ENCODE measurements around the gene KNDC1.

KNDC1 gene

DNA sequence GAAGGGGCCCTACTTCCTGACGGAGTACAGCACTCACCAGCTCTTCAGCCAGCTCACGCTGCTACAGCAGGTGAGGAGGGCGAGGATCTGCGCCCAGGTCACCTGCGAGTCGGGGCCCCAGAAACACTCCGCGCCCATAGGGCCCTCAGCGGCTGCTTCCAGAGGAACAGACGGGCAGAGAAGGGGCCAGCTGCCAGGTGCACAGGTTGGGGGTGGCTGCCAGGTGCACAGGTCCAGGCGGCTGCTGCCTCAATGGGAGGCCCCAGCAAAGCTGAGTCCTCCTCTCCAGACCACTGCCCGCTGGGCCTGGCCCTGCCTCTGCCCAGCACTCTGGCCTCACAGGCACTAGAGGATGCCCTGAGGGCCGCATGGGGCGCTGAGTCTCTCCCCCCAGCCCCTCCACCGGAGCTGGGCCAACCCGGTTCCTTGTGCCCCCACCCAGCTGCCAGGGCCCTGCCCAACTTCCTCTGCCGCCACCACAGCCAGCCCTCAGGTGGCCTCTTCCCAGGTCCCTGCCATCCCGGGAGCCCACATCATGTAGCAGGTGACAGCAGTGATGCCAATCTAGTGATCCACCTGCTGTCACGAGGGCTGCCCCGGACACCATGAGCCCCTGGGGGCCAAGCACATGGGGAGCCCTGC, 53.0 kb downstream of the KNDC1 start:
- H3K27ac ChIP-seq (ENCODE audit: low read depth, low read length, poor library complexity, severe bottlenecking): no peak overlapping the region
- no peaks in the 10 kb centered on the region for H3K9me3 ChIP-seq (ENCODE audit: low read length)
- H3K79me2 ChIP-seq (ENCODE audit: insufficient read depth, low read length): no peaks in the 10 kb centered on the region
- no peaks in the 10 kb centered on the region for H3K4me1 ChIP-seq (ENCODE audit: insufficient read depth, low read length, severe bottlenecking)
- no peak overlapping the region for H3K4me2 ChIP-seq (ENCODE audit: low read length)
- no peaks in the 10 kb centered on the region for H3K36me3 ChIP-seq (ENCODE audit: insufficient read depth, low read length)
- no peaks in the 10 kb centered on the region for H3F3A ChIP-seq (ENCODE audit: insufficient read depth, low read length)
- no peak overlapping the region for H2AFZ ChIP-seq (ENCODE audit: low read length)
- no peak for TF ChIP-seq EZH2 (IDR thresholded peaks at IDR 0.05; ENCODE audit: borderline replicate concordance, low read length)
- TF ChIP-seq, protein P1, sequence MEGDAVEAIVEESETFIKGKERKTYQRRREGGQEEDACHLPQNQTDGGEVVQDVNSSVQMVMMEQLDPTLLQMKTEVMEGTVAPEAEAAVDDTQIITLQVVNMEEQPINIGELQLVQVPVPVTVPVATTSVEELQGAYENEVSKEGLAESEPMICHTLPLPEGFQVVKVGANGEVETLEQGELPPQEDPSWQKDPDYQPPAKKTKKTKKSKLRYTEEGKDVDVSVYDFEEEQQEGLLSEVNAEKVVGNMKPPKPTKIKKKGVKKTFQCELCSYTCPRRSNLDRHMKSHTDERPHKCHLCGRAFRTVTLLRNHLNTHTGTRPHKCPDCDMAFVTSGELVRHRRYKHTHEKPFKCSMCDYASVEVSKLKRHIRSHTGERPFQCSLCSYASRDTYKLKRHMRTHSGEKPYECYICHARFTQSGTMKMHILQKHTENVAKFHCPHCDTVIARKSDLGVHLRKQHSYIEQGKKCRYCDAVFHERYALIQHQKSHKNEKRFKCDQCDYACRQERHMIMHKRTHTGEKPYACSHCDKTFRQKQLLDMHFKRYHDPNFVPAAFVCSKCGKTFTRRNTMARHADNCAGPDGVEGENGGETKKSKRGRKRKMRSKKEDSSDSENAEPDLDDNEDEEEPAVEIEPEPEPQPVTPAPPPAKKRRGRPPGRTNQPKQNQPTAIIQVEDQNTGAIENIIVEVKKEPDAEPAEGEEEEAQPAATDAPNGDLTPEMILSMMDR (IDR thresholded peaks at IDR 0.05; ENCODE audit: low read length): no peak
- H3K27me3 ChIP-seq (ENCODE audit: insufficient read depth, low read length): no peaks in the 10 kb centered on the region
- no peak overlapping the region for H3K9ac ChIP-seq (ENCODE audit: low read length)
- H4K20me1 ChIP-seq (ENCODE audit: insufficient read depth, low read length): no peaks in the 10 kb centered on the region
- no peak overlapping the region for H3K4me3 ChIP-seq (ENCODE audit: low read depth, low read length, poor library complexity, severe bottlenecking)
- H3K9me2 ChIP-seq (ENCODE audit: low read depth, low read length): no peaks in the 10 kb centered on the region

DNA sequence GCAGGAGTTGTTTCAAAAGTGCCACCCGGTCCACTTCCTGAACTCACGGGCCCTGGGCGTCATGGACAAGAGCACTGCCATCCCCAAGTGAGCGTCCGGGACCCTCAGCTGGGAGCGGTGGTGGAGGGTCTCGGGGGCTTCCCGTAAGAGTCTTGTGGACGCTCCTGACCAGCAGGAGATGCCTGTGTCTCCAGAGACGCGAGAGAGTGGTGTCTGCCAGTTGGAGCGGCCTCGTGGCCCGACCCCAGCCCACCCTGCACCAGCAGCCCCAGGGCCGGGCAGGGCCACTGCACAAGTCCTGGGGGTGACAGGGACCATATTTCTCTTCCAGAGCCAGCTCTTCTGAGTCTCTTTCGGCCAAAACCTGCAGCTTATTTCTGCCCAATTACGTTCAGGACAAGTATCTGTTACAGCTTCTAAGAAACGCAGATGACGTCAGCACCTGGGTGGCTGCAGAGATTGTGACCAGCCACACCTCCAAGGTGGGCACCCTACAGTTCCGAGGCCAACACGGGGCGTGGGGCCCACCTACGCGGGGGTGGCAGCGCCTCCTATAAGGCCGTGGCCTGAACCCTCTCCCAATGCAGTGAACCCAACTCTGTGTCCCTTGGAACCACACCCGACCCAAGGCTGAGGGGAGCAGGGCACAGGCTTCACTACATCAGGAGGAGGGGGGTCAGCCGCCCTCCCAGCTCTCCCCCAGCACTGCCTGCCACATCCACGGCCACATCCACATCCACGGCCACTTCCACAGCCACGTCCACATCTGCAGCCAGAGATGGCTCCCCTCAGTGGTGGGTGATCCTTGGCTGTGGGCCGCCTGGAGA, 53.8 kb downstream of the KNDC1 start:
- H3K9me2 ChIP-seq (ENCODE audit: low read depth, low read length): no peaks in the 10 kb centered on the region
- no peak for TF ChIP-seq EZH2 (IDR thresholded peaks at IDR 0.05; ENCODE audit: borderline replicate concordance, low read length)
- TF ChIP-seq, protein P1 (IDR thresholded peaks at IDR 0.05; ENCODE audit: low read length): no peak
- H3K27me3 ChIP-seq (ENCODE audit: insufficient read depth, low read length): no peaks in the 10 kb centered on the region
- no peaks in the 10 kb centered on the region for H3F3A ChIP-seq (ENCODE audit: insufficient read depth, low read length)
- no peak overlapping the region for H3K4me2 ChIP-seq (ENCODE audit: low read length)
- H3K4me3 ChIP-seq (ENCODE audit: low read depth, low read length, poor library complexity, severe bottlenecking): no peak overlapping the region
- no peak overlapping the region for H3K27ac ChIP-seq (ENCODE audit: low read depth, low read length, poor library complexity, severe bottlenecking)
- H3K79me2 ChIP-seq (ENCODE audit: insufficient read depth, low read length): no peaks in the 10 kb centered on the region
- no peaks in the 10 kb centered on the region for H4K20me1 ChIP-seq (ENCODE audit: insufficient read depth, low read length)
- H2AFZ ChIP-seq (ENCODE audit: low read length): no peak overlapping the region
- H3K9ac ChIP-seq (ENCODE audit: low read length): no peak overlapping the region
- no peaks in the 10 kb centered on the region for H3K9me3 ChIP-seq (ENCODE audit: low read length)
- H3K36me3 ChIP-seq (ENCODE audit: insufficient read depth, low read length): no peaks in the 10 kb centered on the region
- no peaks in the 10 kb centered on the region for H3K4me1 ChIP-seq (ENCODE audit: insufficient read depth, low read length, severe bottlenecking)

DNA sequence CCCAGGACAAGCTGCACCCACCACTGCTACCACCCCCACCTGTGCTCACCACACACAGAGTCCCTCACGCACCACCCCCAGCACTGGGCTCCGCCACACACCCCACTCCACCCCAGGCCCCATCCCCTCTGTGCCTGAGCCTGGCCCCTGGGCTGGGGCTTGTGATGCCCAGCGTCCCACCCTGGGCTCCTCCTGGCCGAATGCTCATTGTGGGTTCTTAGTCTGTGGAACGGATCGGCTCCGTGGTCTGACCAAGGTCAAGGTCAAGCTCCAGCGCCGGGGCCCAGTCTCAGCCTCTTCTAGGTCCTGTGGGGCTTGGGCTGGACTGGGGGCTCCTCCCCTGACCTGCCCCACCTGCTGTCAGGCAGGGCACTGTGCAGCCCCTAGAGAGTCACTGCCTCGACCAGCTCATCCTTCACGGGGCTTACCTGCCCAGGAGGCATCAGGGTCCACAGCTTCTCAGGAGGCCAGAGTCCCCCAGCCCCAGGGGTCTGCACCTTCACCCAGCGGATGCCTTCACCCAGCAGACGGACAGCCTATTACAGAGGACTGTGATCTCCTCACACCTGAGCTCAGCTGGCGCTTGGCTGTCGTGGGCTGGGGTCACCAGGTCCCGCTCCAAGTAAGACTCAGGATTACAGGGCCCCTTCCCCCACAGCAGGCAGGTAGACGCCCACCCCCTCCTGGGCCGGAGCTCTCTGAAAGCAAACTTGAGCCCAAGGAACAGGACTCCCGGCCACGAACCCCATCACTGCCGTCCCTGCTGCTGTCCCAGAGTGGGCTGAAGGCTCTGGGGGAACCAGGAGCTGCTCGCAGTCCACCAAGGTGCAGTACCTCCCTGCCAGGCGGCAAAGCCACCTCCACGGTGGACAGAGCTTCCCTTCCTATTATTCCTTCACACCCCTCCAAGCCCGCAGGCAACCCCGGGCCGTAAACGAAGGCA, 54.7 kb downstream of the KNDC1 start:
- H3K27me3 ChIP-seq (ENCODE audit: insufficient read depth, low read length): no peaks in the 10 kb centered on the region
- no peaks in the 10 kb centered on the region for H3K9me3 ChIP-seq (ENCODE audit: low read length)
- no peak overlapping the region for H2AFZ ChIP-seq (ENCODE audit: low read length)
- no peaks in the 10 kb centered on the region for H3K36me3 ChIP-seq (ENCODE audit: insufficient read depth, low read length)
- TF ChIP-seq, protein P1 (IDR thresholded peaks at IDR 0.05; ENCODE audit: low read length): no peak
- no peak for TF ChIP-seq EZH2 (IDR thresholded peaks at IDR 0.05; ENCODE audit: borderline replicate concordance, low read length)
- no peaks in the 10 kb centered on the region for H3K9me2 ChIP-seq (ENCODE audit: low read depth, low read length)
- no peak overlapping the region for H3K9ac ChIP-seq (ENCODE audit: low read length)
- H3K4me3 ChIP-seq (ENCODE audit: low read depth, low read length, poor library complexity, severe bottlenecking): no peak overlapping the region
- no peak overlapping the region for H3K4me2 ChIP-seq (ENCODE audit: low read length)
- H3K27ac ChIP-seq (ENCODE audit: low read depth, low read length, poor library complexity, severe bottlenecking): no peak overlapping the region
- H3K79me2 ChIP-seq (ENCODE audit: insufficient read depth, low read length): no peaks in the 10 kb centered on the region
- H4K20me1 ChIP-seq (ENCODE audit: insufficient read depth, low read length): no peaks in the 10 kb centered on the region
- no peaks in the 10 kb centered on the region for H3F3A ChIP-seq (ENCODE audit: insufficient read depth, low read length)
- H3K4me1 ChIP-seq (ENCODE audit: insufficient read depth, low read length, severe bottlenecking): no peaks in the 10 kb centered on the region
